Spleen (tissue), 11 donors: Measurements from ENCODE around the gene ACYP1. TPM values are rescaled to one million over a fixed set of nuclear protein-coding genes. Genes with fewer than 3 reads are reported as not detected.

Experiments
- DNase-seq: peaks from one replicate; pipeline ENCODE4 v3.0.0-alpha.2; 2020
- H3K27ac ChIP-seq, 8 donors: fragments of 200-600 bp; sonication (generic) in 7 of 8; 1 replicate in 4 of 8; 2 replicates in 4 of 8; pipeline versions ENCODE4 v1.5.0 to v1.8.0; 2016 to 2021; ENCODE audit warnings: inconsistent platforms in 4 of 8, mild to moderate bottlenecking in 4 of 8, moderate library complexity in 1 of 8
- H3K27me3 ChIP-seq, 7 donors: fragments of 200-600 bp; sonication (generic) in 6 of 7; replicated peaks in 1 of 7; 1 replicate in 4 of 7; 2 replicates in 3 of 7; pipeline versions ENCODE4 v1.5.0 to v1.8.0; 2016 to 2021; ENCODE audit warnings: inconsistent platforms in 3 of 7, mild to moderate bottlenecking in 1 of 7
- H3K36me3 ChIP-seq, 6 donors: fragments of 200-600 bp; sonication (generic) in 5 of 6; 1 replicate in 4 of 6; 2 replicates in 2 of 6; pipeline versions ENCODE4 v1.5.0 to v1.8.0; 2016 to 2021; ENCODE audit warnings: inconsistent platforms in 2 of 6
- H3K4me1 ChIP-seq, 6 donors: fragments of 200-600 bp; sonication (generic) in 5 of 6; 1 replicate in 3 of 6; 2 replicates in 3 of 6; pipeline versions ENCODE4 v1.5.0 to v1.8.0; 2016 to 2021; ENCODE audit warnings: inconsistent platforms in 3 of 6
- H3K4me3 ChIP-seq, 8 donors: fragments of 200-600 bp; sonication (generic) in 7 of 8; 1 replicate in 4 of 8; 2 replicates in 4 of 8; pipeline versions ENCODE4 v1.5.0 to v1.8.0; 2016 to 2021; ENCODE audit warnings: inconsistent platforms in 4 of 8, mild to moderate bottlenecking in 4 of 8, moderate library complexity in 2 of 8
- H3K9me3 ChIP-seq, 8 donors: fragments of 200-600 bp; sonication (generic) in 7 of 8; 1 replicate in 4 of 8; 2 replicates in 4 of 8; pipeline versions ENCODE4 v1.5.0 to v1.8.0; 2016 to 2021; ENCODE audit warnings: inconsistent platforms in 4 of 8
- CTCF ChIP-seq, 11 experiments: fragments of 200-600 bp in 7 of 11; fragments of 450-650 bp in 4 of 11; sonication (generic) in 4 of 11; IDR thresholded peaks in 8 of 11; conservative IDR thresholded peaks in 3 of 11; 1 replicate in 7 of 11; 2 replicates in 4 of 11; pipeline versions ENCODE4 v1.4.0 to v1.8.0; 2016 to 2021; ENCODE audit warnings: antibody characterized with exemption in 11 of 11, inconsistent platforms in 4 of 11, mild to moderate bottlenecking in 1 of 11
- POLR2A ChIP-seq, 3 donors: fragments of 450-650 bp; IDR thresholded peaks; one replicate each; pipeline ENCODE4 v1.5.1; 2017; ENCODE audit warnings: antibody characterized with exemption in 3 of 3, mild to moderate bottlenecking in 1 of 3
- POLR2AphosphoS5 ChIP-seq, 3 donors: sonication (generic); formaldehyde crosslinking; IDR thresholded peaks; one replicate each; pipeline ENCODE4 v1.5.1; 2017; ENCODE audit warnings: antibody characterized with exemption in 3 of 3
- WGBS, 5 donors: extraction: QIAGEN DNeasy Blood & Tissue Kit in 3 of 5; methylation state at CpG; one replicate each; pipeline versions ENCODE4 v1.1.5 to v1.1.7; 2013 to 2018; 5-methylcytosine and 5-hydroxymethylcytosine counted together
- intact Hi-C: fragments of 100-400 bp; cut with DNase I; formaldehyde crosslinking; loops from one replicate; pipeline ENCODE4 v1.15.0; 2023; ENCODE audit warnings: low total_unique reads
- polyA plus RNA-seq, 3 donors: library from polyadenylated mRNA; stranded (reverse); fragments of 200-250 nt; gene quantifications; one replicate each; pipeline ENCODE4 v1.2.1, GENCODE V29; 2013
- total RNA-seq, 7 donors: library from RNA; depleted of rRNA in 3 of 7; stranded (reverse); fragments of >200 nt in 3 of 7; fragmentation: NEBNext Ultra II Directional in 4 of 7; extraction: Animal tissue kit (Norgen Biotek cat#: 25700) in 4 of 7; gene quantifications; one replicate each; pipeline versions ENCODE4 v1.1.0 to v1.2.1, GENCODE V29; 2016 to 2021
- donor health status: healthy with polysubstance abuse.
- donor health status: DM: no; HTN: no; CAD: no; lungs with moderate emphysema.
- donor health status: DM: no; HTN: no; CAD: no.
- donor health status: Bipolar disorder and iron deficiency.
- donor health status: healthy.
- donor health status: DM: no; HTN: no; CAD: no.
- donor health status: DM: yes; HTN: yes; CAD: no.

ACYP1 gene
- total and polyA plus RNA-seq, 10 donors, result 6.8 to 27.7 (median 20.2) TPM

DNA sequence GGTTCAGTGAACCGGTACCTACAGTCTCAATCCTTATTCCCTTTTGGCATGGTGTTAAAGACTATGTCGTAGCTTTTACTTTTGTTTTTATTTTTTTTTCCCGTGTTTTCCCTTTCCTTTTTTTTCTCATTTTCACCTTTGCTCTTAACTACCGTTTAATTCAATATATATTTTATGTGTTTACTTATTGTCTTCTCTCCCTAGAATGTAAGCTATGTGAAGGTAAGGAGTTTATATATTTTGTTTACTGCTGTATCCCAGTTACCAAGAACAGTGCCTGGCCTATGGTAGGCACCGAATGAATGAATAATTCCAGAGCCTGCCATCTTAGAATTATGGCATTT, 12.3 kb downstream of the ACYP1 start:
- Histone ChIP-seq H3K9me3 (no peaks in the 10 kb centered on the region), H3K4me3 (peak overlapping the region; percentile 40 to 76 (median 66)), H3K36me3 (no peaks in the 10 kb centered on the region), H3K27me3 (no peaks in the 10 kb centered on the region), H3K4me1 (peaks cover 5 to 45% (median 26%) of the 10 kb centered on the region in 6 donors), H3K27ac (peak overlapping the region; percentile 76 to 92 (median 86))
- TF ChIP-seq POLR2A (IDR thresholded peaks at IDR 0.05) (no peak), CTCF (IDR thresholded peaks at IDR 0.05 in 8 of 11, conservative IDR thresholded peaks at IDR 0.05 in 3 of 11) (no peak)
- intact Hi-C loops, result no loop called here
- 26 to 34% (median 34%) methylated on average over 5 of the region's 5 CpGs for WGBS, 5 donors
- no peak for DNase-seq

- H3K4me3 ChIP-seq, result peak within 1 kb of the TSS; percentile 40 to 76 (median 66)
- peak; percentile 91 for DNase-seq
- peak within 1 kb of the TSS; percentile 76 to 92 (median 86) for H3K27ac ChIP-seq
- H3K4me1 ChIP-seq, result peaks cover 5 to 45% (median 26%) of the 10 kb centered on the region in 6 donors
- 0 to 1% (median 0%) methylated on average over 57 to 59 of the region's 59 CpGs for WGBS, 5 donors
- no peaks in the 10 kb centered on the region for H3K36me3 ChIP-seq
- H3K9me3 ChIP-seq, result no peaks in the 10 kb centered on the region
- intact Hi-C loops, result no loop called here
- TF ChIP-seq CTCF (IDR thresholded peaks at IDR 0.05 in 8 of 11, conservative IDR thresholded peaks at IDR 0.05 in 3 of 11), result peak in 1 of 11 experiments; percentile 12
- TF ChIP-seq POLR2AphosphoS5 (IDR thresholded peaks at IDR 0.05), result peak; percentile 89 to 92 (median 91)
- TF ChIP-seq POLR2A (IDR thresholded peaks at IDR 0.05), result no peak
- no peaks in the 10 kb centered on the region for H3K27me3 ChIP-seq
Observed at GRCh38 chr14:75050852-75051555, 12.8 kb downstream of the ACYP1 start, which contains the start of gene MLH3. Gene MLH3 (minus strand): TSS chr14:75051467. CDS start chr14:75049655, 1,812 bp downstream.

GRCh38 chr14:75049731-75050201, 14.1 kb downstream of the ACYP1 start:
- Histone ChIP-seq H3K4me3 (no peak overlapping the region), H3K9me3 (no peaks in the 10 kb centered on the region), H3K4me1 (peaks cover 5 to 56% (median 30%) of the 10 kb centered on the region in 6 donors), H3K27me3 (no peaks in the 10 kb centered on the region), H3K36me3 (no peaks in the 10 kb centered on the region), H3K27ac (peak overlapping the region in 1 of 8 donors; percentile 86)
- 47 to 89% (median 72%) methylated on average over 3 of the region's 3 CpGs for WGBS, 5 donors
- no peak for TF ChIP-seq POLR2A (IDR thresholded peaks at IDR 0.05)
- no peak for TF ChIP-seq CTCF (IDR thresholded peaks at IDR 0.05 in 8 of 11, conservative IDR thresholded peaks at IDR 0.05 in 3 of 11)
- TF ChIP-seq POLR2AphosphoS5 (IDR thresholded peaks at IDR 0.05), result no peak
- no peak for DNase-seq
- intact Hi-C loops, result no loop called here

DNA sequence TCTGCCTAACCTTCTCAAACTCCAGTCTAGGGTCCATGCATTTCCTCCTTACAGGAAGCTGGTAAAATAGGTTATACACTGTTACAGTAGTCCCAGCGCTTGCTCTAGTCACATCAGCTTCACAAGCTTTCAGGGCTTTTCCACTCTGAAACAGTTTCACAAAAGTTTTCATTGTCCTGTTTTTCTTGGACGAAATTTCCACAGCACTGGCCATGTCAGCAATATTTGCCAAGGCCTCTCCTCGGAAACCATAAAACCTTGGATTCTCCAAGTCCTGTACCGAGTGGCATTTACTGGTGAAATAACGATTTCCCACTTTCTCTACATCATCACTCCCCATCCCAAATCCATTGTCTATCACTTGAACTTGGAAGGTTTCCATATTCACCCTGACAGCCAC, 14.7 kb downstream of the ACYP1 start:
- peaks cover 5 to 59% (median 35%) of the 10 kb centered on the region in 6 donors for H3K4me1 ChIP-seq
- 82 to 89% (median 87%) methylated on average over 5 of the region's 5 CpGs for WGBS, 5 donors
- DNase-seq, result no peak
- no peaks in the 10 kb centered on the region for H3K27me3 ChIP-seq
- no peak overlapping the region for H3K4me3 ChIP-seq
- no peaks in the 10 kb centered on the region for H3K9me3 ChIP-seq
- intact Hi-C loops, result no loop called here
- H3K36me3 ChIP-seq, result no peaks in the 10 kb centered on the region
- peak overlapping the region in 1 of 8 donors; percentile 86 for H3K27ac ChIP-seq
- TF ChIP-seq POLR2A (IDR thresholded peaks at IDR 0.05) (no peak), POLR2AphosphoS5 (IDR thresholded peaks at IDR 0.05) (no peak), CTCF (IDR thresholded peaks at IDR 0.05 in 8 of 11, conservative IDR thresholded peaks at IDR 0.05 in 3 of 11) (no peak)
